DMS53 (cell line): ENCODE measurements around the gene ETFA.

ENCODE experiments used
- DNase-seq: peaks from one replicate; lab custom pipeline; 2025; lab: John Stamatoyannopoulos, UW

The ETFA gene

GRCh38 chr15:76172782-76173181 lies 138.5 kb downstream of the ETFA start:
- no peak for DNase-seq

- DNase-seq, result no peak
Observed at GRCh38 chr15:76169911-76170800, 141.1 kb downstream of the ETFA start.

GRCh38 chr15:76169018-76169417 lies 142.3 kb downstream of the ETFA start:
- DNase-seq, result peak; percentile 8

- no peak for DNase-seq
Observed at GRCh38 chr15:76168237-76168984, 142.9 kb downstream of the ETFA start.

- DNase-seq, result no peak
Observed at GRCh38 chr15:76165951-76166350, 145.3 kb downstream of the ETFA start.
